Measurements from ENCODE around the gene MEIS2.

Gene MEIS2

GRCh38 chr15:37034835-37035748 is 65.3 kb downstream of the MEIS2 start:
- Histone ChIP-seq H3K36me3 (ENCODE audit: control insufficient read depth, insufficient read depth, low read length) (no peaks in the 10 kb centered on the region), H3K27me3 (replicated peaks; ENCODE audit: control insufficient read depth, insufficient read depth, low read length) (no peaks in the 10 kb centered on the region), H3K4me3 (replicated peaks; ENCODE audit: low read depth, low read length) (no peak overlapping the region)
- TF ChIP-seq CTCF (IDR thresholded peaks at IDR 0.05; ENCODE audit: insufficient read depth, low read length, poor library complexity, severe bottlenecking), result no peak
- DNase-seq (ENCODE audit: extremely low read depth, insufficient read length), result peak; percentile 24

GRCh38 chr15:37034392-37034791 is 66.0 kb downstream of the MEIS2 start:
- 0 out of 2 replicates have a peak overlapping the region, but pooled peaks have one; percentile 2 for H3K4me3 ChIP-seq (replicated peaks; ENCODE audit: low read depth, low read length)
- H3K27me3 ChIP-seq (replicated peaks; ENCODE audit: control insufficient read depth, insufficient read depth, low read length), result no peaks in the 10 kb centered on the region
- TF ChIP-seq CTCF (IDR thresholded peaks at IDR 0.05; ENCODE audit: insufficient read depth, low read length, poor library complexity, severe bottlenecking), result no peak
- no peaks in the 10 kb centered on the region for H3K36me3 ChIP-seq (ENCODE audit: control insufficient read depth, insufficient read depth, low read length)
- no peak for DNase-seq (ENCODE audit: extremely low read depth, insufficient read length)

GRCh38 chr15:37032091-37032775 is 68.1 kb downstream of the MEIS2 start:
- no peak for TF ChIP-seq CTCF (IDR thresholded peaks at IDR 0.05; ENCODE audit: insufficient read depth, low read length, poor library complexity, severe bottlenecking)
- Histone ChIP-seq H3K4me3 (replicated peaks; ENCODE audit: low read depth, low read length) (no peak overlapping the region), H3K36me3 (ENCODE audit: control insufficient read depth, insufficient read depth, low read length) (no peaks in the 10 kb centered on the region), H3K27me3 (replicated peaks; ENCODE audit: control insufficient read depth, insufficient read depth, low read length) (no peaks in the 10 kb centered on the region)
- DNase-seq (ENCODE audit: extremely low read depth, insufficient read length), result no peak

GRCh38 chr15:37031198-37031597 is 69.2 kb downstream of the MEIS2 start:
- no peak for TF ChIP-seq CTCF (IDR thresholded peaks at IDR 0.05; ENCODE audit: insufficient read depth, low read length, poor library complexity, severe bottlenecking)
- Histone ChIP-seq H3K36me3 (ENCODE audit: control insufficient read depth, insufficient read depth, low read length) (no peaks in the 10 kb centered on the region), H3K4me3 (replicated peaks; ENCODE audit: low read depth, low read length) (no peak overlapping the region), H3K27me3 (replicated peaks; ENCODE audit: control insufficient read depth, insufficient read depth, low read length) (no peaks in the 10 kb centered on the region)
- no peak for DNase-seq (ENCODE audit: extremely low read depth, insufficient read length)

GRCh38 chr15:37028625-37029296 is 71.6 kb downstream of the MEIS2 start:
- no peaks in the 10 kb centered on the region for H3K36me3 ChIP-seq (ENCODE audit: control insufficient read depth, insufficient read depth, low read length)
- TF ChIP-seq CTCF (IDR thresholded peaks at IDR 0.05; ENCODE audit: insufficient read depth, low read length, poor library complexity, severe bottlenecking), result no peak
- no peaks in the 10 kb centered on the region for H3K27me3 ChIP-seq (replicated peaks; ENCODE audit: control insufficient read depth, insufficient read depth, low read length)
- no peak overlapping the region for H3K4me3 ChIP-seq (replicated peaks; ENCODE audit: low read depth, low read length)
- no peak for DNase-seq (ENCODE audit: extremely low read depth, insufficient read length)

All from GM06990 (cell line).